HEK293T (cell line): ENCODE results near the gene IARS1.

ENCODE experiments used
- CTCF ChIA-PET: fragments of 350-600 bp; formaldehyde crosslinking; extraction: SDS; loops from one replicate; lab custom pipeline; 2021; ENCODE audit warnings: antibody characterized with exemption, inconsistent platforms; lab: Yijun Ruan, JAX
- POLR2A ChIA-PET: fragments of 350-600 bp; formaldehyde crosslinking; extraction: SDS; loops from one replicate; lab custom pipeline; 2020; ENCODE audit warnings: antibody characterized with exemption, inconsistent platforms; lab: Yijun Ruan, JAX
- DNase-seq: peaks from one replicate; pipeline ENCODE4 v3.0.0; 2012; ENCODE audit warnings: mixed read lengths; ENCODE audit errors: extremely low spot score
- ARNT ChIP-seq: fragments of 450-650 bp; IDR thresholded peaks from 2 replicates; pipeline ENCODE4 v1.6.1; 2017; ENCODE audit warnings: mild to moderate bottlenecking
- BHLHE40 ChIP-seq: fragments of 450-650 bp; IDR thresholded peaks from 2 replicates; pipeline ENCODE4 v1.6.1; 2016; ENCODE audit warnings: mild to moderate bottlenecking, moderate library complexity, borderline replicate concordance
- CTBP1 ChIP-seq: fragments of 450-650 bp; IDR thresholded peaks from 2 replicates; pipeline ENCODE4 v1.6.1; 2016; ENCODE audit warnings: borderline replicate concordance
- ELF4 ChIP-seq: fragments of 450-650 bp; IDR thresholded peaks from 2 replicates; pipeline ENCODE4 v1.6.1; 2017; ENCODE audit warnings: antibody characterized with exemption
- FOXA1 ChIP-seq: fragments of 450-650 bp; IDR thresholded peaks from 2 replicates; pipeline ENCODE4 v1.6.1; 2016; ENCODE audit warnings: mild to moderate bottlenecking
- FOXK2 ChIP-seq: fragments of 450-650 bp; IDR thresholded peaks from 2 replicates; pipeline ENCODE4 v1.6.1; 2016; ENCODE audit warnings: mild to moderate bottlenecking
- FOXM1 ChIP-seq: fragments of 450-650 bp; IDR thresholded peaks from 2 replicates; pipeline ENCODE4 v1.6.1; 2017; ENCODE audit warnings: mild to moderate bottlenecking, borderline replicate concordance
- HDGF ChIP-seq: fragments of 450-650 bp; IDR thresholded peaks from 2 replicates; pipeline ENCODE4 v1.6.1; 2017; ENCODE audit warnings: antibody characterized with exemption, borderline replicate concordance
- L3MBTL2 ChIP-seq: fragments of 450-650 bp; conservative IDR thresholded peaks from 2 replicates; pipeline ENCODE4 v1.6.1; 2016; ENCODE audit warnings: mild to moderate bottlenecking
- LEF1 ChIP-seq: fragments of 450-650 bp; IDR thresholded peaks from 2 replicates; pipeline ENCODE4 v1.6.1; 2017; ENCODE audit warnings: mild to moderate bottlenecking, borderline replicate concordance
- NFRKB ChIP-seq: fragments of 450-650 bp; IDR thresholded peaks from 2 replicates; pipeline ENCODE4 v1.6.1; 2016; ENCODE audit warnings: mild to moderate bottlenecking, moderate library complexity
- SP1 ChIP-seq: fragments of 450-650 bp; IDR thresholded peaks from 2 replicates; pipeline ENCODE4 v1.6.1; 2017
- SUZ12 ChIP-seq: fragments of 450-650 bp; IDR thresholded peaks from 2 replicates; pipeline ENCODE4 v1.6.1; 2016; ENCODE audit warnings: mild to moderate bottlenecking
- TARDBP ChIP-seq: fragments of 450-650 bp; IDR thresholded peaks from 2 replicates; pipeline ENCODE4 v1.6.1; 2016
- ZNF384 ChIP-seq: fragments of 450-650 bp; IDR thresholded peaks from 2 replicates; pipeline ENCODE4 v1.6.1; 2016
- TF ChIP-seq, protein P1 (sequence below): fragments of 450-650 bp; IDR thresholded peaks from 2 replicates; pipeline ENCODE4 v1.6.1; 2016

IARS1 gene

GRCh38 chr9:92292338-92293074, 991 bp downstream of the IARS1 start:
- no peak for DNase-seq
- ChIA-PET CTCF (no interaction called here), POLR2A (interaction anchor here (1.2 kb wide), 1 partner anchor 10 kb away, joined by 6 read pairs; no protein-coding TSS in a partner anchor)
- TF ChIP-seq, protein P1, sequence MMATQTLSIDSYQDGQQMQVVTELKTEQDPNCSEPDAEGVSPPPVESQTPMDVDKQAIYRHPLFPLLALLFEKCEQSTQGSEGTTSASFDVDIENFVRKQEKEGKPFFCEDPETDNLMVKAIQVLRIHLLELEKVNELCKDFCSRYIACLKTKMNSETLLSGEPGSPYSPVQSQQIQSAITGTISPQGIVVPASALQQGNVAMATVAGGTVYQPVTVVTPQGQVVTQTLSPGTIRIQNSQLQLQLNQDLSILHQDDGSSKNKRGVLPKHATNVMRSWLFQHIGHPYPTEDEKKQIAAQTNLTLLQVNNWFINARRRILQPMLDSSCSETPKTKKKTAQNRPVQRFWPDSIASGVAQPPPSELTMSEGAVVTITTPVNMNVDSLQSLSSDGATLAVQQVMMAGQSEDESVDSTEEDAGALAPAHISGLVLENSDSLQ = peak; percentile 26; the same call in 1 of the 2 replicates
- TF ChIP-seq ELF4 = no peak
- TF ChIP-seq LEF1 = no peak
- TF ChIP-seq ARNT = no peak
- TF ChIP-seq HDGF = no peak
- no peak for TF ChIP-seq L3MBTL2
- no peak for TF ChIP-seq ZNF384
- TF ChIP-seq TARDBP = no peak
- TF ChIP-seq FOXK2 = no peak

GRCh38 chr9:92291577-92291976, 1.9 kb downstream of the IARS1 start:
- POLR2A ChIA-PET = interaction anchor here (1.2 kb wide), 1 partner anchor 10 kb away, joined by 6 read pairs; no protein-coding TSS in a partner anchor
- no peak for DNase-seq
- no peak for TF ChIP-seq ARNT
- no peak for TF ChIP-seq BHLHE40
- TF ChIP-seq FOXK2 = no peak
- no peak for TF ChIP-seq SP1
- TF ChIP-seq HDGF = no peak
- TF ChIP-seq ZNF384 = no peak
- TF ChIP-seq, protein P1 = no peak
- CTCF ChIA-PET = interaction anchor here (0.6 kb wide), 2 partner anchors 168 to 757 kb away, joined by 3 to 5 read pairs; no protein-coding TSS in a partner anchor

DNA sequence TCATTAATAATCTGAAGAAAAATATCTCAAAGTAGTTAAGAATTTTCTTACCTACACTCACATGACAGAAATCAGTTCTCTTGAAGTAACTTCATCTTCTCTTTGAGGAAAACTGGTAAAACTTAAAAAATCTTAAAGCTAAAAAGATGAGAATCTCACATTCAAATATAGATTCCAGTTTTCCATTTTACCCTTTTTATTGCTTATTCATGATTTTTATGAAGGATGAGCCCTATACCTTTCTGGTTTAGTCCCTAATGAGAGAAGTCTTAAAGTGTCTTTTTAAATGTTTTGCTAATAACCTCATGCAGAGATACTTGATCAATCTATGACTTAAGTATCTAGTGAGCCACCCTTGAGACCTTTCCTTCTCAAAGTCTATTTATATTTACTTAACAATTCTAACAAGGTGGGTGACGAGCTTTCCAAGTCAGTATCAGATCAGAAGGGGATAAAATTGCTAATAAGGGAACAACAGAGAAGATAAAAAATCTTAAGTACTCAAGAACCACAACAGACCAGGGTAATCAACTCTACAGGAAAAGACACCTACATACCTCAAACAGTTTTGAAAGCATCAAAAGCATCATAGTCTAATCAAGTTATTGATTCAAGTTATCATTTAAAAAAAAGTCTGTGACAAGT, 2.6 kb downstream of the IARS1 start:
- ChIA-PET CTCF (no interaction called here), POLR2A (interaction anchor here (1.3 kb wide), 1 partner anchor 9 kb away, joined by 5 read pairs; no protein-coding TSS in a partner anchor)
- TF ChIP-seq HDGF (no peak), LEF1 (no peak), TARDBP (no peak), FOXK2 (no peak), BHLHE40 (no peak)
- DNase-seq = no peak

- ChIA-PET POLR2A (interaction anchor here (1.3 kb wide), 1 partner anchor 8 kb away, joined by 5 read pairs; no protein-coding TSS in a partner anchor), CTCF (no interaction called here)
- no peak for DNase-seq
- no peak for TF ChIP-seq ZNF384
- TF ChIP-seq FOXA1 = no peak
- TF ChIP-seq SP1 = no peak
- TF ChIP-seq, protein P1 = no peak
- TF ChIP-seq L3MBTL2 = no peak
- no peak for TF ChIP-seq LEF1
Observed at GRCh38 chr9:92289708-92290390, 3.6 kb downstream of the IARS1 start.

GRCh38 chr9:92279302-92279701, 14.2 kb downstream of the IARS1 start:
- ChIA-PET CTCF (no interaction called here), POLR2A (no interaction called here)
- TF ChIP-seq HDGF (no peak), SUZ12 (no peak), LEF1 (no peak)
- no peak for DNase-seq

- no peak for DNase-seq
- CTCF ChIA-PET = no interaction called here
- POLR2A ChIA-PET = no interaction called here
- no peak for TF ChIP-seq HDGF
- no peak for TF ChIP-seq L3MBTL2
- no peak for TF ChIP-seq ZNF384
- no peak for TF ChIP-seq SP1
- no peak for TF ChIP-seq SUZ12
- TF ChIP-seq FOXA1 = no peak
- no peak for TF ChIP-seq NFRKB
- no peak for TF ChIP-seq TARDBP
- TF ChIP-seq ARNT = no peak
- no peak for TF ChIP-seq ELF4
- TF ChIP-seq, protein P1 = no peak
- no peak for TF ChIP-seq LEF1
- no peak for TF ChIP-seq CTBP1
- TF ChIP-seq FOXM1 = no peak
- TF ChIP-seq BHLHE40 = no peak
- TF ChIP-seq FOXK2 = no peak
Observed at GRCh38 chr9:92278110-92278509, 15.4 kb downstream of the IARS1 start.
